DND-41 (cell line): Measurements from ENCODE around the gene UBE2QL1.

Source experiments
- CTCF ChIP-seq: IDR thresholded peaks from 2 replicates; pipeline ENCODE4 v1.5.1; 2012; ENCODE audit warnings: borderline replicate concordance, low read length, moderate library complexity, mild to moderate bottlenecking; ENCODE audit not compliant: poor library complexity, severe bottlenecking; ENCODE audit errors: extremely low read depth
- EZH2 ChIP-seq: IDR thresholded peaks from 3 replicates; pipeline ENCODE4 v1.6.1; 2012; ENCODE audit warnings: borderline replicate concordance, low read depth, mild to moderate bottlenecking, moderate library complexity, low read length, inconsistent platforms; ENCODE audit not compliant: severe bottlenecking

GRCh38 chr5:6461793-6462650, 13.4 kb downstream of the UBE2QL1 start:
- TF ChIP-seq CTCF (no peak), EZH2 (no peak)
